Nephron (organoid): ENCODE measurements around the gene RHBDL3.

Source experiments
- H3K27ac Mint-ChIP-seq, 3 experiments: 2 replicates each; pipeline ENCODE4 v1.8.0; 2020; ENCODE audit warnings: mixed read lengths in 3 of 3, mild to moderate bottlenecking in 2 of 3, moderate library complexity in 1 of 3
- H3K27me3 Mint-ChIP-seq: 2 replicates; pipeline ENCODE4 v1.8.0; 2021; ENCODE audit warnings: low read depth, mild to moderate bottlenecking, moderate library complexity, mixed read lengths
- H3K36me3 Mint-ChIP-seq: 2 replicates; pipeline ENCODE4 v1.8.0; 2020; ENCODE audit warnings: low read depth, mixed read lengths
- H3K4me1 Mint-ChIP-seq: 2 replicates; pipeline ENCODE4 v1.8.0; 2020; ENCODE audit warnings: mixed read lengths
- H3K4me3 Mint-ChIP-seq, 3 experiments: 2 replicates each; pipeline ENCODE4 v1.8.0; 2020; ENCODE audit warnings: mild to moderate bottlenecking in 3 of 3, mixed read lengths in 3 of 3, moderate library complexity in 2 of 3
- H3K9me3 Mint-ChIP-seq: 2 replicates; pipeline ENCODE4 v1.8.0; 2020; ENCODE audit warnings: mixed read lengths
- CTCF ChIP-seq, 3 experiments: fragments of 200-600 bp; sonication (generic); IDR thresholded peaks; one replicate each; pipeline ENCODE4 v1.5.0; 2021; ENCODE audit warnings: antibody characterized with exemption in 3 of 3; ENCODE audit not compliant: unreplicated experiment in 3 of 3

RHBDL3 gene

DNA sequence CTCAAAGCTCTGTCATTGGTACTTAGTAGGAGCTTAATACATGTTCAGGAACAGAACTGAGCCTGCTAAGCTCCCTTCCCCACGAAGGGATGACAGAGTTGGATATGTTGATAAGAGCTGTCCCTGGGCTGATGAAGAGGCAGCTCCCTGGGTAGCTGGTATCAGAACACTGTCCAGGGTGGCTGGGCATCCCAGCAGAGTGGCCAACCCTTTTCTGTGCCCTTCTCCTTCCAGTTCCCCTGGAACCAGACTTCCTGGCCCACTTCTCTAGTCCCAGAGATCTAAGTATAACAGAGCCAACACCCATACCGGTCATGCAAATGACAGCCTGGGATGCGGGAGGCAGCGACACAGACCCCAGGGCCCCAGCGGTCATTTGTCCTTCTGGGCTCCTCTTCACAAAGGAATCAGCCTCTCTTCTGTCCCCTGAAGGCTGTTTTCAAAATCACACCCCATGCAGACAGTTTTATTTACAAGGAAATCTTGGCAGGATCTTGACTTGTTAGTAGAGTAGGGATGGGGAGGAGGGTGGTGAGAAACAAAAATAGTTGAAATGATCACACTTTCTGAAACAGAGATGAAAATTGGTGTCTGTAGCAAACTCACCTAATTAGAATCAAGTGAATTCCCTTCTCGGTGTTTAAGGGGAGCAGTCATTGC lies 1.4 kb upstream of the RHBDL3 start:
- H3K36me3 Mint-ChIP-seq: no peaks in the 10 kb centered on the region
- TF ChIP-seq CTCF (IDR thresholded peaks at IDR 0.05; ENCODE audit: unreplicated experiment in 3 of 3): peak in 2 of 3 experiments; percentile 26 to 29
- H3K9me3 Mint-ChIP-seq: no peaks in the 10 kb centered on the region
- peaks cover 88% of the 10 kb centered on the region for H3K27me3 Mint-ChIP-seq
- peak overlapping the region in 1 of 3 experiments; percentile 23 for H3K27ac Mint-ChIP-seq
- H3K4me3 Mint-ChIP-seq: peak overlapping the region; percentile 81 to 86 (median 82)
- peaks cover 42% of the 10 kb centered on the region for H3K4me1 Mint-ChIP-seq

GRCh38 chr17:32264823-32265191 lies 825 bp upstream of the RHBDL3 start:
- no peak for TF ChIP-seq CTCF (IDR thresholded peaks at IDR 0.05; ENCODE audit: unreplicated experiment in 3 of 3)
- peak overlapping the region in 1 of 3 experiments; percentile 23 for H3K27ac Mint-ChIP-seq
- peak overlapping the region; percentile 81 to 86 (median 86) for H3K4me3 Mint-ChIP-seq
- H3K4me1 Mint-ChIP-seq: peaks cover 37% of the 10 kb centered on the region
- peaks cover 88% of the 10 kb centered on the region for H3K27me3 Mint-ChIP-seq
- no peaks in the 10 kb centered on the region for H3K9me3 Mint-ChIP-seq
- no peaks in the 10 kb centered on the region for H3K36me3 Mint-ChIP-seq

DNA sequence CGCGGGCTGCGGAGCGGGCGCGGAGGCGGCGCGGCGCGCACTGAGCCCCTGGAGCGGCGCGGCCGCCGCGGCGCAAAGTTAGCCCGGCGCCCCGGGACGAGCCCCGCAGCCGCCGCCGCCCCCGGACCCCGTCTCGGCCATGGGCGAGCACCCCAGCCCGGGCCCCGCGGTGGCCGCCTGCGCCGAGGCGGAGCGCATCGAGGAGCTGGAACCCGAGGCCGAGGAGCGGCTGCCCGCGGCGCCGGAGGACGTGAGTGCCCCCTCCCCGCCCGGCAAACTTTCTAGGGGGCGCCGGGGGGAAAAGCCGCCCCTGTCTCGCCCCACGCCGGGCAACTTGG lies 388 bp downstream of the RHBDL3 start:
- Mint-ChIP-seq H3K27me3 (peaks cover 90% of the 10 kb centered on the region), H3K36me3 (no peaks in the 10 kb centered on the region), H3K4me1 (peaks cover 30% of the 10 kb centered on the region), H3K9me3 (no peaks in the 10 kb centered on the region), H3K4me3 (no peak overlapping the region), H3K27ac (no peak overlapping the region)
- no peak for TF ChIP-seq CTCF (IDR thresholded peaks at IDR 0.05; ENCODE audit: unreplicated experiment in 3 of 3)

- H3K4me1 Mint-ChIP-seq: peaks cover 24% of the 10 kb centered on the region
- no peaks in the 10 kb centered on the region for H3K36me3 Mint-ChIP-seq
- no peaks in the 10 kb centered on the region for H3K9me3 Mint-ChIP-seq
- peaks cover 90% of the 10 kb centered on the region for H3K27me3 Mint-ChIP-seq
- no peak overlapping the region for H3K27ac Mint-ChIP-seq
- no peak for TF ChIP-seq CTCF (IDR thresholded peaks at IDR 0.05; ENCODE audit: unreplicated experiment in 3 of 3)
- peak overlapping the region; percentile 80 to 84 (median 80) for H3K4me3 Mint-ChIP-seq
These were observed 1.0 kb downstream of the RHBDL3 start for GRCh38 chr17:32266389-32267301.

DNA sequence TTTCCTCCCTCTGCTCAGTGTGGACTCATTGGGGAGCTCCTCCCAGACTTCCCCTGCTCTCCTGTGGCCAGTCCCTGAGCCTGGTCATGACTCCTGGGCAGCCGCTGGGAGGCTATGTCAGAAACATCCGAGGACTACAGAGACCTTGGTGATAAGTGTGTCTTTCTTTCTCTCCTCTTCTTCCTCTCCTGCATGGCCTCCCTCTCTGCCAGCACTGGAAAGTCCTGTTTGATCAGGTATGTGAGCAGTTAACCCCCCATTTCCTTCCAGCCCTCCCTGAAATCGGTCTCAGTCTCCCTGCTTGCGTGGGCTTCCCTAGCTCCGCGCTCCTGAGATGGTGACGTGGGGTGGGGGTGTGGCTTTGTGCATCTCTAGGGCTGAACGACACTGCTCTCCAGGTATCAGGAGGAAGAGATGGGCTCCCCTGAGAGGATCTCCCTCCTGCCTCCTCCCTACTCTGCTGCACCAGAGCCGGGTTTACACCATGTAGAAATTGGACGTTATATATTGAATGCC lies 2.1 kb downstream of the RHBDL3 start:
- Mint-ChIP-seq H3K9me3 (no peaks in the 10 kb centered on the region), H3K4me1 (peaks cover 17% of the 10 kb centered on the region), H3K36me3 (no peaks in the 10 kb centered on the region), H3K4me3 (peak overlapping the region; percentile 72 to 80 (median 77)), H3K27ac (no peak overlapping the region), H3K27me3 (peaks cover 90% of the 10 kb centered on the region)
- TF ChIP-seq CTCF (IDR thresholded peaks at IDR 0.05; ENCODE audit: unreplicated experiment in 3 of 3): no peak
